Measurements from ENCODE around the gene COL6A3.
A peak's percentile ranks its signal among the peaks of the same experiment; 100 is the strongest.

COL6A3 gene

DNA sequence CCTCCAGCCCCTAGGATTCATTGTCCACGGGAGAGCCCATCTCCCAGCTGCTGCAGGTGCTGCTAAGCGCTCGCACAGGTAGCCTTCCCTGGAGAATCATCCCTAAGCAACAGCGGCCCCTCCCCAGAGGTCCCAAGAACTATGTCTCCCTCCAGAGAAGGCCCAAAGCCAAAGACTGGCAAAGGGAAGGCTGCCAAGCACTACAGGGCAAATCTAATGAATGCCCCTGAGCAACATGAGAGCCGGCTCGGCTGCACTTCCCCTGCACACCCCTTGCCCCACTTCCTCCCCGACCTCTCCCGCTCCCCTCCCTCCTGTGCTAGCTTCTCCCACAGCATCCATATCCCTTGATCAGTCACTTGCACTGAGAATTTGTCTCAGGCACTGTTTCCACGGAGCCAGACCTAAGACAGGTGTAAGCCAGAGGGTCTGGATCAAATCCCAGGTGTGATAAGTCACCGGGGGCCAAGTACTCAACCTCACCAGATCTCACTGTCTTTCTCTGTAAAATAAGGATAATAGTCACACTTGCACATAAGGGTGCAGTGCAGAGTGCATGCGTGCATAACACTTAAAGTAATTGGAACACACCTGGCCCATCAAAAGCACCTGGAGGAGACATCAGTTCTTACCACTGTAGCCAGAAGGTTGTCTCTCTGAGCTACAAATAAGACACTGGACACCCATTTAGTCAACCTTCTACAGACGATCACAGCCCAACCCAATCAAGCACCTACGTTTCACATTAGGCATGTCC is 20.1 kb upstream of the COL6A3 start:
- Histone ChIP-seq H3K4me1 (ENCODE audit: control insufficient read depth in 5 of 5, insufficient read depth in 5 of 5, low read length in 5 of 5) (peaks cover 2 to 36% (median 23%) of the 10 kb centered on the region in 5 donors), H3K27ac (ENCODE audit: low read depth, low read length) (no peak overlapping the region)

GRCh38 chr2:237432484-237433092 is 18.6 kb upstream of the COL6A3 start:
- peaks cover 0 to 27% (median 16%) of the 10 kb centered on the region in 5 donors for H3K4me1 ChIP-seq (ENCODE audit: control insufficient read depth in 5 of 5, insufficient read depth in 5 of 5, low read length in 5 of 5)
- no peak overlapping the region for H3K27ac ChIP-seq (ENCODE audit: low read depth, low read length)
- no peak overlapping the region for H3K4me3 ChIP-seq (ENCODE audit: low read depth in 1 of 5, low read length in 5 of 5)
- no peaks in the 10 kb centered on the region for H3K9me3 ChIP-seq (ENCODE audit: control insufficient read depth in 5 of 5, low read length in 5 of 5)
- peaks cover 2 to 33% (median 17%) of the 10 kb centered on the region in 5 donors for H3K27me3 ChIP-seq (ENCODE audit: control insufficient read depth in 5 of 5, insufficient read depth in 4 of 5, low read length in 5 of 5)
- peak overlapping the region in 1 of 5 donors; percentile 7 for H3K9ac ChIP-seq (ENCODE audit: low read length in 5 of 5)
- H3K36me3 ChIP-seq (ENCODE audit: control insufficient read depth in 5 of 5, insufficient read depth in 5 of 5, low read length in 5 of 5), result no peaks in the 10 kb centered on the region

More for the DNA sequence above, 20.1 kb upstream of the COL6A3 start:
- Histone ChIP-seq H3K9ac (ENCODE audit: low read length in 5 of 5) (no peak overlapping the region), H3K4me3 (ENCODE audit: low read depth in 1 of 5, low read length in 5 of 5) (no peak overlapping the region), H3K36me3 (ENCODE audit: control insufficient read depth in 5 of 5, insufficient read depth in 5 of 5, low read length in 5 of 5) (no peaks in the 10 kb centered on the region), H3K27me3 (ENCODE audit: control insufficient read depth in 5 of 5, insufficient read depth in 4 of 5, low read length in 5 of 5) (peaks cover 2 to 24% (median 15%) of the 10 kb centered on the region in 5 donors), H3K9me3 (ENCODE audit: control insufficient read depth in 5 of 5, low read length in 5 of 5) (no peaks in the 10 kb centered on the region)

DNA sequence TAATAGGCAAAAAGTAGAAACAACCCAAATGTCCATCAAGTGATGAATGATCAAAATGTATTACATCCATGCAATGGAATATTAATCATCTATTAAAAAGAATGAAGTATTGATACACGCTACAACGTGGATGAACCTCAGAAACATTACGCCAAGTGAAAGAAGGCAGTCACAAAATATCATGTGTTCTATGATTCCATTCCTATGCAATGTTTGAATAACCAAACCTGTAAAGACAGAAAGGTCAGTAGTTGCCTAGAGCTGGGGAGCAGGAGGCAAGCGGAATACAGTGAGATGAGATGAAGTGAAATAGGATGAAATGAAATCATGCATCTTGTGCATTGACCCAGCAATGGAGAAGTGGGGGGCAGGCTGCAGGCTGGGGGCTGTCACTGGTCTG is 17.9 kb upstream of the COL6A3 start:
- Histone ChIP-seq H3K4me1 (ENCODE audit: control insufficient read depth in 5 of 5, insufficient read depth in 5 of 5, low read length in 5 of 5) (peaks cover 0 to 27% (median 16%) of the 10 kb centered on the region in 5 donors), H3K9ac (ENCODE audit: low read length in 5 of 5) (no peak overlapping the region), H3K27me3 (ENCODE audit: control insufficient read depth in 5 of 5, insufficient read depth in 4 of 5, low read length in 5 of 5) (peaks cover 2 to 34% (median 17%) of the 10 kb centered on the region in 5 donors), H3K27ac (ENCODE audit: low read depth, low read length) (no peak overlapping the region), H3K36me3 (ENCODE audit: control insufficient read depth in 5 of 5, insufficient read depth in 5 of 5, low read length in 5 of 5) (no peaks in the 10 kb centered on the region), H3K9me3 (ENCODE audit: control insufficient read depth in 5 of 5, low read length in 5 of 5) (no peaks in the 10 kb centered on the region), H3K4me3 (ENCODE audit: low read depth in 1 of 5, low read length in 5 of 5) (no peak overlapping the region)

DNA sequence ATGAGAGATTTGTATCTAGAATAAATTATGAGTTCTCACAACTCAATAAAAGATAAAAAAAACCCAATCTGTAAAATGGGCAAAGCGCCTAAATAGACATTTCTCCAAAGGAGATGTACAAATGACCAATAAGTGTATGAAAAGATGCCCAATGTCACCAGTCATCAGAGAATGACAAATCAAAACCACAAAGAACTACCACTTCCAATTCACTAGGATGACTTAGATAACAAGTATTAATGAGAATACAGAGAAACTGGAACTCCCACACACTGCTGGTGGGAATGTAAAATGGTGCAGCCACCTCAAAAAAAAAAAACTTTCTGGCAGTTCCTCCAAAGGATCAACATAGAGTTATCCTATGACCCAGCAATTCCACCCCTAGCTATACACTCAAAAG is 17.4 kb upstream of the COL6A3 start:
- no peak overlapping the region for H3K4me3 ChIP-seq (ENCODE audit: low read depth in 1 of 5, low read length in 5 of 5)
- H3K9ac ChIP-seq (ENCODE audit: low read length in 5 of 5), result no peak overlapping the region
- no peak overlapping the region for H3K27ac ChIP-seq (ENCODE audit: low read depth, low read length)
- no peaks in the 10 kb centered on the region for H3K9me3 ChIP-seq (ENCODE audit: control insufficient read depth in 5 of 5, low read length in 5 of 5)
- H3K36me3 ChIP-seq (ENCODE audit: control insufficient read depth in 5 of 5, insufficient read depth in 5 of 5, low read length in 5 of 5), result no peaks in the 10 kb centered on the region
- H3K27me3 ChIP-seq (ENCODE audit: control insufficient read depth in 5 of 5, insufficient read depth in 4 of 5, low read length in 5 of 5), result peaks cover 2 to 34% (median 17%) of the 10 kb centered on the region in 5 donors
- H3K4me1 ChIP-seq (ENCODE audit: control insufficient read depth in 5 of 5, insufficient read depth in 5 of 5, low read length in 5 of 5), result peaks cover 0 to 25% (median 14%) of the 10 kb centered on the region in 5 donors

- H3K9me3 ChIP-seq (ENCODE audit: control insufficient read depth in 5 of 5, low read length in 5 of 5), result no peaks in the 10 kb centered on the region
- no peaks in the 10 kb centered on the region for H3K36me3 ChIP-seq (ENCODE audit: control insufficient read depth in 5 of 5, insufficient read depth in 5 of 5, low read length in 5 of 5)
- no peak overlapping the region for H3K27ac ChIP-seq (ENCODE audit: low read depth, low read length)
- peaks cover 2 to 34% (median 17%) of the 10 kb centered on the region in 5 donors for H3K27me3 ChIP-seq (ENCODE audit: control insufficient read depth in 5 of 5, insufficient read depth in 4 of 5, low read length in 5 of 5)
- peaks cover 0 to 20% (median 9%) of the 10 kb centered on the region in 5 donors for H3K4me1 ChIP-seq (ENCODE audit: control insufficient read depth in 5 of 5, insufficient read depth in 5 of 5, low read length in 5 of 5)
- H3K9ac ChIP-seq (ENCODE audit: low read length in 5 of 5), result no peak overlapping the region
- H3K4me3 ChIP-seq (ENCODE audit: low read depth in 1 of 5, low read length in 5 of 5), result no peak overlapping the region
Measured at GRCh38 chr2:237430861-237431260, 16.9 kb upstream of the COL6A3 start.

DNA sequence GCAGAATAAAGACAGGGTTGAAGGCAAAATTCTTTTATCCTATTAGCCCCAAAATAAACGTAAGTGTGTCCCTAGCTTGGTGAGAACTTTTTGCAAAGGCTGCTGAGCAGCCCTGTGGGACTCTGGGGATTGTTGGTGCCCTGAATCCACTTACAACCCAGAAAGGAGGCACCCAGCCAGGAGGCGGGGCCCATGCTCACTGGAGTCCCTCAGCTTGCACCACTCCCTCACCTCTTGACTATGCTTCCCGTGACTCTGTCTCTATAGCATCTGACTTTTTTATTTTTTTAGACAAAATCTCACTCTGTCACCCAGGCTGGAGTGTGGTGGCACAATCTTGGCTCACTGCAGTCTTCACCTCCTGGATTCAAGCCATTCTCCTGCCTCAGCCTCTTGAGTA is 15.8 kb upstream of the COL6A3 start:
- Histone ChIP-seq H3K4me3 (ENCODE audit: low read depth in 1 of 5, low read length in 5 of 5) (no peak overlapping the region), H3K9ac (ENCODE audit: low read length in 5 of 5) (no peak overlapping the region), H3K9me3 (ENCODE audit: control insufficient read depth in 5 of 5, low read length in 5 of 5) (no peaks in the 10 kb centered on the region), H3K4me1 (ENCODE audit: control insufficient read depth in 5 of 5, insufficient read depth in 5 of 5, low read length in 5 of 5) (peaks cover 0 to 8% (median under 1%) of the 10 kb centered on the region in 5 donors), H3K36me3 (ENCODE audit: control insufficient read depth in 5 of 5, insufficient read depth in 5 of 5, low read length in 5 of 5) (no peaks in the 10 kb centered on the region), H3K27ac (ENCODE audit: low read depth, low read length) (no peak overlapping the region), H3K27me3 (ENCODE audit: control insufficient read depth in 5 of 5, insufficient read depth in 4 of 5, low read length in 5 of 5) (peaks cover 2 to 28% (median 17%) of the 10 kb centered on the region in 5 donors)

DNA sequence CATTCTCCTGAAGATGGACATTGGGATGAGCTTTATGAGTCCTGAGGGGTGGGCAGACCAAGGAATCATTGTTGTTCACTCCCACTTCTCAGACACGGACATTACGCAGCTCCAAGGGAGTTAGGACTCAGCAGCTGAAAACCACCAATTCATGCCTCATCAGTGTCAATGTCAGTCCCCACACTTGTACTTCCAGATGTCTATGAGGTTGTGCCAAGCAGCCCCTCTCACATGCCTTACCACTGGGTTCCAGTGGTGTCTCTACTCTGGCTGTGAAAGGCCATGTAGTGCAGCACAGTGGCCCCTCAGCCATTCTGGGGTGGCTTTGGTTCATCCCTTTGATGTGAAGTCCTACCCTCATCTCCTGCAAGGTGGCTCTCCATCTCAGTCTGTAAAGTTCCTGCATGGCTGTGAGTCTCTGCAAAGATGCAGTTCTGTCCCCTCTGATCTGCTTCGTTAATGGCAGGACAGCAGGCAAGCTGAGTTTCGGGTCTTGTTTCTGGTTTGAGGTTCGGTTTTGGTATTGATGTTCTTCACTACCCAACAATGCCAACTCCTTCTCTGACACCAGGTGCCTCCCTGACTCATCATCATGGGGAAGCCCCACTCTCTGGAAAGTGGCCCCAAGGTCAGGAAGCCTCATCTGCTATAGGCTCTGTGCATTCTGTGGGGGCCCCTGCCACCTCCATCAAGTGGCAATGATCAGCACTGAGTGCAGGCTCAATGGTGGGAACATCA is 14.0 kb upstream of the COL6A3 start:
- H3K9me3 ChIP-seq (ENCODE audit: control insufficient read depth in 5 of 5, low read length in 5 of 5), result no peaks in the 10 kb centered on the region
- H3K4me3 ChIP-seq (ENCODE audit: low read depth in 1 of 5, low read length in 5 of 5), result no peak overlapping the region
- peaks cover 0 to 17% (median 12%) of the 10 kb centered on the region in 5 donors for H3K27me3 ChIP-seq (ENCODE audit: control insufficient read depth in 5 of 5, insufficient read depth in 4 of 5, low read length in 5 of 5)
- no peak overlapping the region for H3K27ac ChIP-seq (ENCODE audit: low read depth, low read length)
- peaks cover 0 to 5% (median 0%) of the 10 kb centered on the region in 5 donors for H3K4me1 ChIP-seq (ENCODE audit: control insufficient read depth in 5 of 5, insufficient read depth in 5 of 5, low read length in 5 of 5)
- no peaks in the 10 kb centered on the region for H3K36me3 ChIP-seq (ENCODE audit: control insufficient read depth in 5 of 5, insufficient read depth in 5 of 5, low read length in 5 of 5)
- no peak overlapping the region for H3K9ac ChIP-seq (ENCODE audit: low read length in 5 of 5)

- peaks cover 4 to 12% (median 7%) of the 10 kb centered on the region in 5 donors for H3K4me1 ChIP-seq (ENCODE audit: control insufficient read depth in 5 of 5, insufficient read depth in 5 of 5, low read length in 5 of 5)
- H3K27ac ChIP-seq (ENCODE audit: low read depth, low read length), result no peak overlapping the region
- H3K9me3 ChIP-seq (ENCODE audit: control insufficient read depth in 5 of 5, low read length in 5 of 5), result no peaks in the 10 kb centered on the region
- peaks cover 0 to 13% (median 3%) of the 10 kb centered on the region in 5 donors for H3K27me3 ChIP-seq (ENCODE audit: control insufficient read depth in 5 of 5, insufficient read depth in 4 of 5, low read length in 5 of 5)
- H3K36me3 ChIP-seq (ENCODE audit: control insufficient read depth in 5 of 5, insufficient read depth in 5 of 5, low read length in 5 of 5), result no peaks in the 10 kb centered on the region
- H3K4me3 ChIP-seq (ENCODE audit: low read depth in 1 of 5, low read length in 5 of 5), result no peak overlapping the region
- H3K9ac ChIP-seq (ENCODE audit: low read length in 5 of 5), result no peak overlapping the region
Measured at GRCh38 chr2:237426517-237426916, 12.6 kb upstream of the COL6A3 start.

GRCh38 chr2:237425320-237425719 is 11.4 kb upstream of the COL6A3 start:
- no peaks in the 10 kb centered on the region for H3K36me3 ChIP-seq (ENCODE audit: control insufficient read depth in 5 of 5, insufficient read depth in 5 of 5, low read length in 5 of 5)
- peaks cover 4 to 15% (median 11%) of the 10 kb centered on the region in 5 donors for H3K4me1 ChIP-seq (ENCODE audit: control insufficient read depth in 5 of 5, insufficient read depth in 5 of 5, low read length in 5 of 5)
- peaks cover 0 to 13% (median 3%) of the 10 kb centered on the region in 5 donors for H3K27me3 ChIP-seq (ENCODE audit: control insufficient read depth in 5 of 5, insufficient read depth in 4 of 5, low read length in 5 of 5)
- H3K9ac ChIP-seq (ENCODE audit: low read length in 5 of 5), result no peak overlapping the region
- no peak overlapping the region for H3K27ac ChIP-seq (ENCODE audit: low read depth, low read length)
- no peak overlapping the region for H3K4me3 ChIP-seq (ENCODE audit: low read depth in 1 of 5, low read length in 5 of 5)
- H3K9me3 ChIP-seq (ENCODE audit: control insufficient read depth in 5 of 5, low read length in 5 of 5), result no peaks in the 10 kb centered on the region
